SK-N-SH (cell line): ENCODE results near the gene TSPAN32. TPM values are rescaled to one million over a fixed set of nuclear protein-coding genes. Genes with fewer than 3 reads are reported as not detected.

ENCODE experiments used
- CTCF ChIA-PET: fragments of 300-600, 350-600 bp; formaldehyde crosslinking; extraction: SDS; loops from one replicate; lab custom pipeline; 2021; lab: Yijun Ruan, JAX
- POLR2A ChIA-PET: fragments of 350-600 bp; sonication (Branson Sonifier 250); formaldehyde crosslinking; extraction: SDS; loops from one replicate; lab custom pipeline; 2020; ENCODE audit warnings: antibody characterized with exemption, inconsistent platforms; lab: Yijun Ruan, JAX
- DNase-seq: peaks from one replicate; pipeline ENCODE4 v3.0.0; 2012
- H2AFZ ChIP-seq: fragments of 200-600 bp; sonication (generic); 2 replicates; pipeline ENCODE4 v1.8.1; 2016; ENCODE audit warnings: antibody characterized with exemption, mild to moderate bottlenecking, low read depth
- H3F3A ChIP-seq: fragments of 200-600 bp; sonication (generic); replicated peaks from 2 replicates; pipeline ENCODE3; 2016; ENCODE audit warnings: antibody characterized with exemption, mild to moderate bottlenecking; ENCODE audit not compliant: insufficient read depth
- H3K27ac ChIP-seq, 2 experiments: fragments of 200-500 bp in 1 of 2; fragments of 200-600 bp in 1 of 2; sonication (Bioruptor generic) in 1 of 2; sonication (generic), shearing (Covaris generic) in 1 of 2; 2 replicates each; pipeline versions ENCODE4 v1.5.1 to v1.6.1; 2014 to 2016; ENCODE audit warnings: low read depth in 2 of 2, inconsistent platforms in 1 of 2, low read length in 1 of 2, mild to moderate bottlenecking in 1 of 2, mixed read lengths in 1 of 2
- H3K27me3 ChIP-seq: fragments of 200-600 bp; sonication (generic), shearing (Covaris generic); 2 replicates; pipeline ENCODE4 v1.6.1; 2016; ENCODE audit warnings: mixed run types; ENCODE audit not compliant: insufficient read depth
- H3K36me3 ChIP-seq, 2 experiments: fragments of 200-500 bp in 1 of 2; fragments of 200-600 bp in 1 of 2; sonication (Bioruptor generic) in 1 of 2; sonication (generic) in 1 of 2; replicated peaks in 1 of 2; 2 replicates each; pipeline versions ENCODE3 to v1.5.1; 2014 to 2016; ENCODE audit warnings: low read length in 1 of 2, mild to moderate bottlenecking in 1 of 2; ENCODE audit not compliant: insufficient read depth in 2 of 2, control insufficient read depth in 1 of 2
- H3K4me1 ChIP-seq, 2 experiments: fragments of 200-500 bp in 1 of 2; fragments of 200-600 bp in 1 of 2; sonication (Bioruptor generic) in 1 of 2; sonication (generic), shearing (Covaris generic) in 1 of 2; 2 replicates each; pipeline versions ENCODE4 v1.5.1 to v1.6.1; 2014 to 2016; ENCODE audit warnings: low read depth in 1 of 2, low read length in 1 of 2, mixed run types in 1 of 2; ENCODE audit not compliant: insufficient read depth in 2 of 2, control insufficient read depth in 1 of 2
- H3K4me2 ChIP-seq: fragments of 200-600 bp; sonication (generic), shearing (Covaris generic); 2 replicates; pipeline ENCODE4 v1.6.1; 2017; ENCODE audit warnings: mixed run types
- H3K4me3 ChIP-seq, 2 experiments: fragments of 200-500 bp in 1 of 2; fragments of 200-600 bp in 1 of 2; sonication (Bioruptor generic) in 1 of 2; sonication (generic), shearing (Covaris generic) in 1 of 2; 2 replicates each; pipeline versions ENCODE4 v1.5.1 to v1.8.1; 2014 to 2016; ENCODE audit warnings: low read depth in 2 of 2, inconsistent platforms in 1 of 2, low read length in 1 of 2, mild to moderate bottlenecking in 1 of 2, mixed read lengths in 1 of 2, moderate library complexity in 1 of 2
- H3K79me2 ChIP-seq: fragments of 200-600 bp; sonication (generic); 2 replicates; pipeline ENCODE4 v1.8.1; 2017; ENCODE audit warnings: mild to moderate bottlenecking; ENCODE audit not compliant: insufficient read depth
- H3K9ac ChIP-seq: fragments of 200-600 bp; sonication (generic); 2 replicates; pipeline ENCODE4 v1.6.1; 2017; ENCODE audit warnings: mixed run types
- H3K9me2 ChIP-seq: fragments of 200-600 bp; sonication (generic); 2 replicates; pipeline ENCODE4 v1.6.1; 2017; ENCODE audit warnings: mixed run types
- H3K9me3 ChIP-seq: fragments of 200-600 bp; sonication (generic); 2 replicates; pipeline ENCODE4 v1.6.1; 2017; ENCODE audit warnings: mixed run types, mild to moderate bottlenecking, moderate library complexity
- H4K20me1 ChIP-seq: fragments of 200-600 bp; sonication (generic); 2 replicates; pipeline ENCODE4 v1.6.1; 2017; ENCODE audit warnings: mild to moderate bottlenecking, mixed run types; ENCODE audit not compliant: insufficient read depth
- FOSL2 ChIP-seq: IDR thresholded peaks from 2 replicates; pipeline ENCODE4 v1.4.0; 2012; ENCODE audit warnings: low read depth, mild to moderate bottlenecking, moderate library complexity, borderline replicate concordance
- FOXJ3 ChIP-seq: sonication (generic); formaldehyde crosslinking; IDR thresholded peaks from 2 replicates; pipeline ENCODE4 v1.5.1; 2020; ENCODE audit warnings: mild to moderate bottlenecking, missing genetic modification reagents
- POLR2AphosphoS5 ChIP-seq: IDR thresholded peaks from 2 replicates; pipeline ENCODE4 v1.6.1; 2012; ENCODE audit warnings: low read depth, low read length
- SMC3 ChIP-seq: IDR thresholded peaks from 2 replicates; pipeline ENCODE4 v1.6.1; 2012; ENCODE audit warnings: low read depth, low read length, improper control_type of control experiment
- YY1 ChIP-seq: IDR thresholded peaks from 2 replicates; pipeline ENCODE4 v1.4.0; 2012; ENCODE audit warnings: low read depth, mild to moderate bottlenecking
- WGBS: methylation state at CpG from one replicate; pipeline ENCODE4 v1.1.6; 2017; ENCODE audit warnings: low lambda C conversion rate; 5-methylcytosine and 5-hydroxymethylcytosine counted together
- polyA plus RNA-seq, 3 experiments: library from polyadenylated mRNA; depleted of rRNA; stranded (reverse); fragments of >200 nt; gene quantifications; 2 replicates each; pipeline ENCODE4 v1.2.3, GENCODE V29; 2012
- TF ChIP-seq, protein P1 (sequence below): IDR thresholded peaks from 2 replicates; pipeline ENCODE4 v1.6.1; 2012; ENCODE audit warnings: mild to moderate bottlenecking, low read depth, low read length, moderate library complexity
- TF ChIP-seq, protein P2 (sequence below): fragments of 200-600 bp; sonication (generic); IDR thresholded peaks from 2 replicates; pipeline ENCODE4 v1.6.1; 2017; ENCODE audit warnings: antibody characterized with exemption, mild to moderate bottlenecking, moderate library complexity
- TF ChIP-seq, protein P3 (sequence below): IDR thresholded peaks from 2 replicates; pipeline ENCODE4 v1.4.0; 2012; ENCODE audit warnings: low read depth, borderline replicate concordance
- TF ChIP-seq, protein P4 (sequence below): fragments of 150-350 bp; IDR thresholded peaks from 2 replicates; pipeline ENCODE4 v1.6.1; 2016; ENCODE audit warnings: mild to moderate bottlenecking, low read depth, low read length

The TSPAN32 gene
- polyA plus RNA-seq, 1 of the 3 experiments (the other 2 are of a cell fraction) = 0.12 TPM

DNA sequence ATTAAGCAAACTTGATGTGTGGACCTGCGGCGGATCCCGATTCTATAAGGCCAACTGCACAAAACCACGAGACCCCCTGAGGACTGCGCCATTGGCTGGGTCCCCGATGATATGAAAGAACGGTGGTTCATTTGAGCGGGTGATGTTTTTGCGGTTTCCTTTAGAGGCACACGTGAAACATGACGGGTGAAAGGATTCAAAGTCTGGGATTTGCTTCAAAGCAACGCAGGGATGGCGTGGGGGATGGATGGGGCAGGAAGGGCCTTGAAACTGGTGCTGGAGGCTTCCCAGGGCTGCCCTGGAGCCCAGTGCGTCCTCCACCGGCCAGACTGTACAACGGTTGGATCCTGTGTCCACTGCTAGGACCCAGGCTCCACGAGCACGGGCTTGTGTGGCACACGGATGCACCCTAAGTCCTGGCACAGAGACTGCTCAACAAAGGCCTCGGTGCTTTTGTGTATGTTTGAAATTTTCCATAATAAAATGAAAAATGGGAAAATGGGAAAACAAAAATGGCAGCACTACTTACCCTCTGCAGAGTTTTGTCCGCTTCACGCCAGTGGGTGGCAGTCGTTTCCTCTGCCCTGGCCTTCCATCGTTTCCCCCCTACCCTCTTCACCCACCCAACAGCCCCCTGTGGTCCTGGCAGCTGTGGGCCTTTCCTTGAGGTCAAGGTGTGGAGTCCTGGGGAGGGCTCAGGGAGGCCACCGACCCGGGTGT is 35.1 kb upstream of the TSPAN32 start:
- H3K27me3 ChIP-seq = peaks cover 14% of the 10 kb centered on the region

More for the DNA sequence above, 35.1 kb upstream of the TSPAN32 start:
- Histone ChIP-seq H2AFZ (no peak overlapping the region), H3K9me3 (no peaks in the 10 kb centered on the region), H3K4me1 (no peaks in the 10 kb centered on the region), H3K36me3 (no peaks in the 10 kb centered on the region), H3K4me2 (no peak overlapping the region), H3K27ac (no peak overlapping the region), H3K79me2 (no peaks in the 10 kb centered on the region), H3K4me3 (no peak overlapping the region), H4K20me1 (no peaks in the 10 kb centered on the region), H3K9me2 (no peaks in the 10 kb centered on the region), H3F3A (no peaks in the 10 kb centered on the region), H3K9ac (no peak overlapping the region)
- TF ChIP-seq FOXJ3 (CRISPR knock-in tag) = no peak
- TF ChIP-seq, protein P1, sequence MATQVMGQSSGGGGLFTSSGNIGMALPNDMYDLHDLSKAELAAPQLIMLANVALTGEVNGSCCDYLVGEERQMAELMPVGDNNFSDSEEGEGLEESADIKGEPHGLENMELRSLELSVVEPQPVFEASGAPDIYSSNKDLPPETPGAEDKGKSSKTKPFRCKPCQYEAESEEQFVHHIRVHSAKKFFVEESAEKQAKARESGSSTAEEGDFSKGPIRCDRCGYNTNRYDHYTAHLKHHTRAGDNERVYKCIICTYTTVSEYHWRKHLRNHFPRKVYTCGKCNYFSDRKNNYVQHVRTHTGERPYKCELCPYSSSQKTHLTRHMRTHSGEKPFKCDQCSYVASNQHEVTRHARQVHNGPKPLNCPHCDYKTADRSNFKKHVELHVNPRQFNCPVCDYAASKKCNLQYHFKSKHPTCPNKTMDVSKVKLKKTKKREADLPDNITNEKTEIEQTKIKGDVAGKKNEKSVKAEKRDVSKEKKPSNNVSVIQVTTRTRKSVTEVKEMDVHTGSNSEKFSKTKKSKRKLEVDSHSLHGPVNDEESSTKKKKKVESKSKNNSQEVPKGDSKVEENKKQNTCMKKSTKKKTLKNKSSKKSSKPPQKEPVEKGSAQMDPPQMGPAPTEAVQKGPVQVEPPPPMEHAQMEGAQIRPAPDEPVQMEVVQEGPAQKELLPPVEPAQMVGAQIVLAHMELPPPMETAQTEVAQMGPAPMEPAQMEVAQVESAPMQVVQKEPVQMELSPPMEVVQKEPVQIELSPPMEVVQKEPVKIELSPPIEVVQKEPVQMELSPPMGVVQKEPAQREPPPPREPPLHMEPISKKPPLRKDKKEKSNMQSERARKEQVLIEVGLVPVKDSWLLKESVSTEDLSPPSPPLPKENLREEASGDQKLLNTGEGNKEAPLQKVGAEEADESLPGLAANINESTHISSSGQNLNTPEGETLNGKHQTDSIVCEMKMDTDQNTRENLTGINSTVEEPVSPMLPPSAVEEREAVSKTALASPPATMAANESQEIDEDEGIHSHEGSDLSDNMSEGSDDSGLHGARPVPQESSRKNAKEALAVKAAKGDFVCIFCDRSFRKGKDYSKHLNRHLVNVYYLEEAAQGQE = no peak
- no peak for TF ChIP-seq POLR2AphosphoS5
- TF ChIP-seq, protein P2, sequence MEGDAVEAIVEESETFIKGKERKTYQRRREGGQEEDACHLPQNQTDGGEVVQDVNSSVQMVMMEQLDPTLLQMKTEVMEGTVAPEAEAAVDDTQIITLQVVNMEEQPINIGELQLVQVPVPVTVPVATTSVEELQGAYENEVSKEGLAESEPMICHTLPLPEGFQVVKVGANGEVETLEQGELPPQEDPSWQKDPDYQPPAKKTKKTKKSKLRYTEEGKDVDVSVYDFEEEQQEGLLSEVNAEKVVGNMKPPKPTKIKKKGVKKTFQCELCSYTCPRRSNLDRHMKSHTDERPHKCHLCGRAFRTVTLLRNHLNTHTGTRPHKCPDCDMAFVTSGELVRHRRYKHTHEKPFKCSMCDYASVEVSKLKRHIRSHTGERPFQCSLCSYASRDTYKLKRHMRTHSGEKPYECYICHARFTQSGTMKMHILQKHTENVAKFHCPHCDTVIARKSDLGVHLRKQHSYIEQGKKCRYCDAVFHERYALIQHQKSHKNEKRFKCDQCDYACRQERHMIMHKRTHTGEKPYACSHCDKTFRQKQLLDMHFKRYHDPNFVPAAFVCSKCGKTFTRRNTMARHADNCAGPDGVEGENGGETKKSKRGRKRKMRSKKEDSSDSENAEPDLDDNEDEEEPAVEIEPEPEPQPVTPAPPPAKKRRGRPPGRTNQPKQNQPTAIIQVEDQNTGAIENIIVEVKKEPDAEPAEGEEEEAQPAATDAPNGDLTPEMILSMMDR = no peak
- TF ChIP-seq, protein P3, sequence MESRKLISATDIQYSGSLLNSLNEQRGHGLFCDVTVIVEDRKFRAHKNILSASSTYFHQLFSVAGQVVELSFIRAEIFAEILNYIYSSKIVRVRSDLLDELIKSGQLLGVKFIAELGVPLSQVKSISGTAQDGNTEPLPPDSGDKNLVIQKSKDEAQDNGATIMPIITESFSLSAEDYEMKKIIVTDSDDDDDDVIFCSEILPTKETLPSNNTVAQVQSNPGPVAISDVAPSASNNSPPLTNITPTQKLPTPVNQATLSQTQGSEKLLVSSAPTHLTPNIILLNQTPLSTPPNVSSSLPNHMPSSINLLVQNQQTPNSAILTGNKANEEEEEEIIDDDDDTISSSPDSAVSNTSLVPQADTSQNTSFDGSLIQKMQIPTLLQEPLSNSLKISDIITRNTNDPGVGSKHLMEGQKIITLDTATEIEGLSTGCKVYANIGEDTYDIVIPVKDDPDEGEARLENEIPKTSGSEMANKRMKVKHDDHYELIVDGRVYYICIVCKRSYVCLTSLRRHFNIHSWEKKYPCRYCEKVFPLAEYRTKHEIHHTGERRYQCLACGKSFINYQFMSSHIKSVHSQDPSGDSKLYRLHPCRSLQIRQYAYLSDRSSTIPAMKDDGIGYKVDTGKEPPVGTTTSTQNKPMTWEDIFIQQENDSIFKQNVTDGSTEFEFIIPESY = no peak
- no peak for TF ChIP-seq SMC3
- TF ChIP-seq, protein P4, sequence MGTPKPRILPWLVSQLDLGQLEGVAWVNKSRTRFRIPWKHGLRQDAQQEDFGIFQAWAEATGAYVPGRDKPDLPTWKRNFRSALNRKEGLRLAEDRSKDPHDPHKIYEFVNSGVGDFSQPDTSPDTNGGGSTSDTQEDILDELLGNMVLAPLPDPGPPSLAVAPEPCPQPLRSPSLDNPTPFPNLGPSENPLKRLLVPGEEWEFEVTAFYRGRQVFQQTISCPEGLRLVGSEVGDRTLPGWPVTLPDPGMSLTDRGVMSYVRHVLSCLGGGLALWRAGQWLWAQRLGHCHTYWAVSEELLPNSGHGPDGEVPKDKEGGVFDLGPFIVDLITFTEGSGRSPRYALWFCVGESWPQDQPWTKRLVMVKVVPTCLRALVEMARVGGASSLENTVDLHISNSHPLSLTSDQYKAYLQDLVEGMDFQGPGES = no peak
- TF ChIP-seq FOSL2 = no peak
- no peak for TF ChIP-seq YY1
- no peak for DNase-seq
- 75% methylated on average over 22 of the region's 26 CpGs for WGBS
- ChIA-PET CTCF (interaction anchor here (1.1 to 1.4 kb wide), 2 partner anchors 38 to 154 kb away, joined by 3 to 5 read pairs; no protein-coding TSS in a partner anchor), POLR2A (no interaction called here)
